Neural cell (in vitro differentiated cells): Measurements from ENCODE around the gene BCAS1.

Experiments used
- CTCF ChIP-seq: fragments of 450-650 bp; IDR thresholded peaks from 2 replicates; pipeline ENCODE4 v1.5.1; 2014; ENCODE audit warnings: antibody characterized with exemption, mild to moderate bottlenecking, moderate library complexity; ENCODE audit not compliant: poor library complexity, severe bottlenecking
- EP300 ChIP-seq: fragments of 450-650 bp; conservative IDR thresholded peaks from 2 replicates; pipeline ENCODE4 v1.6.1; 2014; ENCODE audit warnings: antibody characterized with exemption, mild to moderate bottlenecking, moderate library complexity; ENCODE audit not compliant: poor library complexity, severe bottlenecking
- EZH2 ChIP-seq: fragments of 200-600, 300-800 bp; shearing (Covaris generic), sonication (generic); IDR thresholded peaks from 2 replicates; pipeline ENCODE4 v1.6.1; 2014; ENCODE audit warnings: antibody characterized with exemption, low read length, borderline replicate concordance, mild to moderate bottlenecking; ENCODE audit not compliant: insufficient read depth, poor library complexity, severe bottlenecking
- MXI1 ChIP-seq: fragments of 450-650 bp; conservative IDR thresholded peaks from 2 replicates; pipeline ENCODE4 v1.6.1; 2014; ENCODE audit warnings: antibody characterized with exemption, mild to moderate bottlenecking; ENCODE audit not compliant: poor library complexity, severe bottlenecking
- POLR2AphosphoS5 ChIP-seq: IDR thresholded peaks from 2 replicates; pipeline ENCODE4 v1.6.1; 2012
- RAD21 ChIP-seq: fragments of 450-650 bp; conservative IDR thresholded peaks from 2 replicates; pipeline ENCODE4 v1.6.1; 2014; ENCODE audit warnings: antibody characterized with exemption, mild to moderate bottlenecking, moderate library complexity
- SMC3 ChIP-seq: fragments of 450-650 bp; conservative IDR thresholded peaks from 2 replicates; pipeline ENCODE4 v1.6.1; 2014; ENCODE audit warnings: antibody characterized with exemption, mild to moderate bottlenecking, moderate library complexity; ENCODE audit not compliant: poor library complexity
- TAF1 ChIP-seq: IDR thresholded peaks from 2 replicates; pipeline ENCODE4 v1.6.1; 2012; ENCODE audit warnings: low read depth

GRCh38 chr20:53921443-53921973 lies 148.9 kb downstream of the BCAS1 start:
- no peak for TF ChIP-seq CTCF
- no peak for TF ChIP-seq POLR2AphosphoS5
- no peak for TF ChIP-seq EZH2
- TF ChIP-seq SMC3, result no peak
- TF ChIP-seq EP300, result no peak
- TF ChIP-seq RAD21, result no peak
- no peak for TF ChIP-seq TAF1
- no peak for TF ChIP-seq MXI1
